Measurements from ENCODE around the gene B4GALNT2. TPM values are rescaled to one million over a fixed set of nuclear protein-coding genes. Genes with fewer than 3 reads are reported as not detected.
"Not testable (repeated sequence)": the region's sequence is repeated elsewhere in the genome, so short reads cannot be mapped to it uniquely, and the experiment has no call there.

Gene B4GALNT2
- polyA plus RNA-seq, 3 donors = not detected

- Mint-ChIP-seq H3K27me3 (ENCODE audit: low read depth in 3 of 3) (peaks cover 66 to 75% (median 73%) of the 10 kb centered on the region in 3 donors), H3K36me3 (no peaks in the 10 kb centered on the region), H3K27ac (no peak overlapping the region), H3K9me3 (peaks cover 10 to 44% (median 28%) of the 10 kb centered on the region in 7 donors), H3K4me1 (peaks cover 9% of the 10 kb centered on the region), H3K4me3 (peak overlapping the region; percentile 9 to 80)
- H3K4me2 ChIP-seq (replicated peaks; ENCODE audit: extremely low read depth, low read length, poor library complexity, severe bottlenecking) = no peak overlapping the region
- H2AFZ ChIP-seq (ENCODE audit: insufficient read depth, low read depth, low read length, poor library complexity, severe bottlenecking) = no peak overlapping the region
- no peak for TF ChIP-seq CTCF (IDR thresholded peaks at IDR 0.05)
- H3K27me3 ChIP-seq (ENCODE audit: control insufficient read depth in 2 of 2, insufficient read depth in 2 of 2, low read length in 2 of 2) = peaks cover 33 to 68% of the 10 kb centered on the region in 2 donors
- peaks cover 4 to 5% of the 10 kb centered on the region in 2 donors for H3K4me1 ChIP-seq (ENCODE audit: control insufficient read depth in 1 of 2, insufficient read depth in 2 of 2, low read length in 2 of 2)
- H4K20me1 ChIP-seq (ENCODE audit: insufficient read depth, low read length) = no peaks in the 10 kb centered on the region
- no peak overlapping the region for H3K9ac ChIP-seq (ENCODE audit: insufficient read depth, low read length, poor library complexity, severe bottlenecking)
- H3K4me3 ChIP-seq (replicated peaks in 1 of 3; ENCODE audit: low read depth in 2 of 3, low read length in 3 of 3) = no peak overlapping the region
- peaks cover 0 to 20% of the 10 kb centered on the region in 2 donors for H3K9me3 ChIP-seq (replicated peaks in 1 of 2; ENCODE audit: control insufficient read depth in 1 of 2, insufficient read depth in 1 of 2, low read length in 2 of 2)
- 4% methylated on average over 21 of the region's 22 CpGs for WGBS (ENCODE audit: insufficient coverage)
- no peak for DNase-seq
- intact Hi-C loops (cut with micrococcal nuclease) = no loop called here
- no peaks in the 10 kb centered on the region for H3K79me2 ChIP-seq (ENCODE audit: insufficient read depth, low read length)
- no peaks in the 10 kb centered on the region for H3K36me3 ChIP-seq (replicated peaks in 1 of 2; ENCODE audit: control insufficient read depth in 1 of 2, insufficient read depth in 2 of 2, low read length in 2 of 2)
- no peak overlapping the region for H3K27ac ChIP-seq (ENCODE audit: low read depth in 1 of 2, low read length in 2 of 2)
These were observed 261 bp upstream of the B4GALNT2 start for GRCh38 chr17:49132317-49132698.

GRCh38 chr17:49136335-49136734, 3.8 kb downstream of the B4GALNT2 start:
- Histone ChIP-seq H3K4me2 (replicated peaks; ENCODE audit: extremely low read depth, low read length, poor library complexity, severe bottlenecking) (no peak overlapping the region), H2AFZ (ENCODE audit: insufficient read depth, low read depth, low read length, poor library complexity, severe bottlenecking) (no peak overlapping the region), H3K9ac (ENCODE audit: insufficient read depth, low read length, poor library complexity, severe bottlenecking) (no peak overlapping the region), H4K20me1 (ENCODE audit: insufficient read depth, low read length) (no peaks in the 10 kb centered on the region), H3K27ac (ENCODE audit: low read depth in 1 of 2, low read length in 2 of 2) (no peak overlapping the region), H3K4me1 (ENCODE audit: control insufficient read depth in 1 of 2, insufficient read depth in 2 of 2, low read length in 2 of 2) (peaks cover 4 to 5% of the 10 kb centered on the region in 2 donors), H3K9me3 (replicated peaks in 1 of 2; ENCODE audit: control insufficient read depth in 1 of 2, insufficient read depth in 1 of 2, low read length in 2 of 2) (peaks cover 0 to 8% of the 10 kb centered on the region in 2 donors), H3K4me3 (replicated peaks in 1 of 3; ENCODE audit: low read depth in 2 of 3, low read length in 3 of 3) (no peak overlapping the region), H3K79me2 (ENCODE audit: insufficient read depth, low read length) (no peaks in the 10 kb centered on the region), H3K36me3 (replicated peaks in 1 of 2; ENCODE audit: control insufficient read depth in 1 of 2, insufficient read depth in 2 of 2, low read length in 2 of 2) (no peaks in the 10 kb centered on the region), H3K27me3 (ENCODE audit: control insufficient read depth in 2 of 2, insufficient read depth in 2 of 2, low read length in 2 of 2) (peaks cover 23 to 45% of the 10 kb centered on the region in 2 donors)
- H3K36me3 Mint-ChIP-seq = no peaks in the 10 kb centered on the region
- TF ChIP-seq CTCF (IDR thresholded peaks at IDR 0.05) = no peak
- H3K27me3 Mint-ChIP-seq (ENCODE audit: low read depth in 3 of 3) = peaks cover 51 to 66% (median 57%) of the 10 kb centered on the region in 3 donors
- no CpG with 5 or more reads among the region's 4 CpGs for WGBS (ENCODE audit: insufficient coverage)
- intact Hi-C loops (cut with micrococcal nuclease) = no loop called here
- no peak for DNase-seq
- peaks cover 9% of the 10 kb centered on the region for H3K4me1 Mint-ChIP-seq
- H3K4me3 Mint-ChIP-seq = peak overlapping the region in 1 of 2 donors; percentile 15
- H3K9me3 Mint-ChIP-seq = peaks cover 0 to 20% (median 9%) of the 10 kb centered on the region in 7 donors
- no peak overlapping the region for H3K27ac Mint-ChIP-seq

GRCh38 chr17:49145654-49146053, 13.1 kb downstream of the B4GALNT2 start:
- H3K79me2 ChIP-seq (ENCODE audit: insufficient read depth, low read length); H3K36me3 Mint-ChIP-seq; H3K4me1 ChIP-seq (ENCODE audit: control insufficient read depth in 1 of 2, insufficient read depth in 2 of 2, low read length in 2 of 2); H3K27ac Mint-ChIP-seq; H3K4me3 ChIP-seq (replicated peaks in 1 of 3; ENCODE audit: low read depth in 2 of 3, low read length in 3 of 3); DNase-seq; H3K27me3 ChIP-seq (ENCODE audit: control insufficient read depth in 2 of 2, insufficient read depth in 2 of 2, low read length in 2 of 2); H3K9ac ChIP-seq (ENCODE audit: insufficient read depth, low read length, poor library complexity, severe bottlenecking); H3K36me3 ChIP-seq (replicated peaks in 1 of 2; ENCODE audit: control insufficient read depth in 1 of 2, insufficient read depth in 2 of 2, low read length in 2 of 2); H3K4me2 ChIP-seq (replicated peaks; ENCODE audit: extremely low read depth, low read length, poor library complexity, severe bottlenecking); H3K9me3 Mint-ChIP-seq; H3K4me3 Mint-ChIP-seq; H3K9me3 ChIP-seq (replicated peaks in 1 of 2; ENCODE audit: control insufficient read depth in 1 of 2, insufficient read depth in 1 of 2, low read length in 2 of 2); H2AFZ ChIP-seq (ENCODE audit: insufficient read depth, low read depth, low read length, poor library complexity, severe bottlenecking); intact Hi-C loops (cut with micrococcal nuclease); H3K27ac ChIP-seq (ENCODE audit: low read depth in 1 of 2, low read length in 2 of 2); H3K4me1 Mint-ChIP-seq; H4K20me1 ChIP-seq (ENCODE audit: insufficient read depth, low read length): not testable (repeated sequence)
- WGBS (ENCODE audit: insufficient coverage) = no CpG with 5 or more reads among the region's 3 CpGs
- H3K27me3 Mint-ChIP-seq (ENCODE audit: low read depth in 3 of 3) = peaks cover 18 to 50% (median 20%) of the 10 kb centered on the region in 3 donors
